Measurements from ENCODE around the gene ANKRD53.
"Not testable (repeated sequence)": the region's sequence is repeated elsewhere in the genome, so short reads cannot be mapped to it uniquely, and the experiment has no call there.

The ANKRD53 gene

DNA sequence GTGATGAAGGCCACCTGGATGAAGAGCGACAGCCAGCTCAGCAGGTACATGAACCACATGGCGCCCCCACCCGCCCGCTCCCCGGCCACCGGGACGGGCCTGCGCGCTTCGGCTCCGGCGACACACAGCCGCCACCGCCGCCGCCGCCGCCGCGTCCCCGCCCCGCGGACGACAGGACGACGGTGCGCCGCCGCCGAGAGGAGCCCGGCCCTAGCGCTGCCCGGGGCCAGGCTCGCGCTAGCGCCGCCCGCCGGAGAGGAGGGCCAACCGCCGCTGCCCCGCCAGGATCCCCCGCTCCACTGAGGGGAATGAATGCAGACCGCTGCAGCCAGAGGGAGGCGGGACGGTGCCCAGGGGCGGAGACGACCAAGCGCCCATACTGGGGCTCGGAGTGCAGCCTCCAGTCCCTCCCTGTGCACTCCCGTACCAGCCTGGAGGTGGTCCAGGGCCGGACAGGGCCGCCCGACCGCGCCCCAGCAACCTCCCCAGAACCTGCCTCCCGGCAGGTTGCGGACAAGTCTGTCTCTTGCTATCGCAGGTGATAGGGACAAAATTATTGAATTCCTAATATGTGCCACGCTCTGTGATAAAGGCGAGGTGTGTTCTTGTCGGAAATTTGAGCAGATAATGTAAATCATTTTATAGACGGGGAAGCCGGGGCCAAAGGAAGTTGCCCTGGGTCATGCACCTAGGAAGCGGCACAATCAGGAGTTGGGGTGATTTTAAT lies 16.4 kb downstream of the ANKRD53 start, which contains the start of gene TEX261:
Gene TEX261 (minus strand): TSS at position 175 of the 727 bp plus-strand sequence. CDS start 116 bp downstream, at position 59.
- Histone ChIP-seq H3K4me1 (ENCODE audit: low read length) (peaks cover 19% of the 10 kb centered on the region), H4K20me1 (ENCODE audit: insufficient read depth, low read length) (peaks cover 9% of the 10 kb centered on the region; the same call in 1 of the 2 replicates), H3K9me3 (ENCODE audit: insufficient read depth, low read length) (no peaks in the 10 kb centered on the region), H3K4me2 (ENCODE audit: low read length) (peak within 1 kb of the TSS; percentile 99), H3K27me3 (ENCODE audit: low read depth, low read length) (no peaks in the 10 kb centered on the region), H3K79me2 (ENCODE audit: low read length) (peaks cover 20% of the 10 kb centered on the region), H2AFZ (ENCODE audit: low read depth, low read length) (peak within 1 kb of the TSS; percentile 92), H3K9ac (ENCODE audit: low read length) (peak within 1 kb of the TSS; percentile 84), H3K4me3 (ENCODE audit: low read length) (peak within 1 kb of the TSS; percentile 92), H3K27ac (ENCODE audit: low read length) (peak within 1 kb of the TSS; percentile 8; the same call in 1 of the 2 replicates), H3K36me3 (replicated peaks; ENCODE audit: low read depth, low read length) (peaks cover 4% of the 10 kb centered on the region)
- no peak for TF ChIP-seq EZH2phosphoT487 (IDR thresholded peaks at IDR 0.05; ENCODE audit: low read depth)
- TF ChIP-seq, protein P1, sequence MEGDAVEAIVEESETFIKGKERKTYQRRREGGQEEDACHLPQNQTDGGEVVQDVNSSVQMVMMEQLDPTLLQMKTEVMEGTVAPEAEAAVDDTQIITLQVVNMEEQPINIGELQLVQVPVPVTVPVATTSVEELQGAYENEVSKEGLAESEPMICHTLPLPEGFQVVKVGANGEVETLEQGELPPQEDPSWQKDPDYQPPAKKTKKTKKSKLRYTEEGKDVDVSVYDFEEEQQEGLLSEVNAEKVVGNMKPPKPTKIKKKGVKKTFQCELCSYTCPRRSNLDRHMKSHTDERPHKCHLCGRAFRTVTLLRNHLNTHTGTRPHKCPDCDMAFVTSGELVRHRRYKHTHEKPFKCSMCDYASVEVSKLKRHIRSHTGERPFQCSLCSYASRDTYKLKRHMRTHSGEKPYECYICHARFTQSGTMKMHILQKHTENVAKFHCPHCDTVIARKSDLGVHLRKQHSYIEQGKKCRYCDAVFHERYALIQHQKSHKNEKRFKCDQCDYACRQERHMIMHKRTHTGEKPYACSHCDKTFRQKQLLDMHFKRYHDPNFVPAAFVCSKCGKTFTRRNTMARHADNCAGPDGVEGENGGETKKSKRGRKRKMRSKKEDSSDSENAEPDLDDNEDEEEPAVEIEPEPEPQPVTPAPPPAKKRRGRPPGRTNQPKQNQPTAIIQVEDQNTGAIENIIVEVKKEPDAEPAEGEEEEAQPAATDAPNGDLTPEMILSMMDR (IDR thresholded peaks at IDR 0.05; ENCODE audit: low read depth, low read length) = peak; percentile 54

DNA sequence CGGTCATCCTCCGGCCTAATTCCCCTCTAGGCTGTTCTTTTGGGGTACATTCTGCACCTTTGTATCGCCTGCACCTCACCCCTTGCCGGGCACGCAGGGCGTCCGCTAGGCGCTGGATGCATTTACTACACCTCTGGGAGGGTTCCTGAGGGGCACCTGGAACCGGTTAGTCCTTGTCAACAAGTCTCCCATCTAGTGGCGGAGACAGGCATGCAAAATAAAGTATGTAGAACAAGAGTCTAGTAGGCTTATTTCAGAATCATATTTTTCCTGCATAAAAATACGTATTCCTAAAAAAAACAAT lies 16.9 kb downstream of the ANKRD53 start:
- Histone ChIP-seq H3K4me2 (ENCODE audit: low read length) (peak overlapping the region; percentile 72), H3K9ac (ENCODE audit: low read length) (peak overlapping the region; percentile 68), H3K4me3 (ENCODE audit: low read length) (peak overlapping the region; percentile 83), H3K27ac (ENCODE audit: low read length) (peak overlapping the region; percentile 8; the same call in 1 of the 2 replicates), H3K79me2 (ENCODE audit: low read length) (peaks cover 20% of the 10 kb centered on the region), H4K20me1 (ENCODE audit: insufficient read depth, low read length) (peaks cover 9% of the 10 kb centered on the region; the same call in 1 of the 2 replicates), H2AFZ (ENCODE audit: low read depth, low read length) (peak overlapping the region; percentile 92), H3K4me1 (ENCODE audit: low read length) (peaks cover 20% of the 10 kb centered on the region), H3K9me3 (ENCODE audit: insufficient read depth, low read length) (no peaks in the 10 kb centered on the region), H3K27me3 (ENCODE audit: low read depth, low read length) (no peaks in the 10 kb centered on the region), H3K36me3 (replicated peaks; ENCODE audit: low read depth, low read length) (peaks cover 4% of the 10 kb centered on the region)
- TF ChIP-seq EZH2phosphoT487 (IDR thresholded peaks at IDR 0.05; ENCODE audit: low read depth) = no peak
- TF ChIP-seq, protein P1 (IDR thresholded peaks at IDR 0.05; ENCODE audit: low read depth, low read length) = peak; percentile 44

DNA sequence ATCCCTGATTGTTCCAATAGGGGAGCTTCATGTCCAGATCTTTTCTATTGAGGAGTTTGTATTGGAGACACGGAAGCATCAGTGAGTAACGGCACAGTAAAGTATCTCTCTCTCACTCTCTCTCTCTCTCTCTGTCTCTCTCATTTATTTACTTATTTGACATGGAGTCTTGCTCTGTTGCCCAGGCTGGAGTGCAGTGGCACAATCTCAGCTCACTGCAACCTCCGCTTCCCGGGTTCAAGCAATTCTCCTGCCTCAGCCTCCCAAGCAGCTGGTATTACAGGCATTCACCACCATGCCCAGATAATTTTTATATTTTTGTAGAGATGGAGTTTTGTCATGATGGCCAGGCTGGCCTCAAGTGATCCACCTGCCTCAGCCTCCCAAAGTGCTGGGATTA lies 20.5 kb downstream of the ANKRD53 start:
- H3K79me2 ChIP-seq (ENCODE audit: low read length); H3K27me3 ChIP-seq (ENCODE audit: low read depth, low read length); H2AFZ ChIP-seq (ENCODE audit: low read depth, low read length); H3K9ac ChIP-seq (ENCODE audit: low read length); H3K9me3 ChIP-seq (ENCODE audit: insufficient read depth, low read length); H3K4me2 ChIP-seq (ENCODE audit: low read length); H4K20me1 ChIP-seq (ENCODE audit: insufficient read depth, low read length); H3K36me3 ChIP-seq (replicated peaks; ENCODE audit: low read depth, low read length); H3K4me3 ChIP-seq (ENCODE audit: low read length); H3K27ac ChIP-seq (ENCODE audit: low read length): not testable (repeated sequence)
- peaks cover 17% of the 10 kb centered on the region for H3K4me1 ChIP-seq (ENCODE audit: low read length)

DNA sequence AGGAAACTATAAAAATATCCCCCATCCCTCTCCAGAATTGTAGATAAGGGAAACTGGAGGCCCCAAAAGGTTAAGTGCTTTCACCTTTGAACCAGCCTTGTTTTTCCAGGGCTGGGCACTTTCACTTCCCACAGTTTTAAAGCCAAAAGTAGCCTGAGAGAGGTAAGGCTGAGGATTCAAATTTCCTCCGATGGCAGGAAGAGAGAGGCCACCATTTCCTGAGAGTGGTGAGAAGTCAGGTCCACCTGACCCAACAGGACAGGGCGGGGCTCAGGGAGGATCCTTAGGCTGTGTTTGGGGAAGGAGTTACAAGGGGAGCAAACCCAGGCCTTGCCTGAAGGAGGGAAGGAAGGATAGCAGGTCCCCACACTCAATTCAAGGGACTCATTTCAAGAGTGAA lies 20.9 kb downstream of the ANKRD53 start:
- no peak overlapping the region for H3K4me2 ChIP-seq (ENCODE audit: low read length)
- H3K4me1 ChIP-seq (ENCODE audit: low read length) = peaks cover 17% of the 10 kb centered on the region
- H3K9ac ChIP-seq (ENCODE audit: low read length) = no peak overlapping the region
- H3K27me3 ChIP-seq (ENCODE audit: low read depth, low read length) = no peaks in the 10 kb centered on the region
- no peaks in the 10 kb centered on the region for H4K20me1 ChIP-seq (ENCODE audit: insufficient read depth, low read length)
- peaks cover 2% of the 10 kb centered on the region for H3K79me2 ChIP-seq (ENCODE audit: low read length)
- H3K4me3 ChIP-seq (ENCODE audit: low read length) = no peak overlapping the region
- no peaks in the 10 kb centered on the region for H3K9me3 ChIP-seq (ENCODE audit: insufficient read depth, low read length)
- H3K27ac ChIP-seq (ENCODE audit: low read length) = no peak overlapping the region
- no peak overlapping the region for H2AFZ ChIP-seq (ENCODE audit: low read depth, low read length)
- TF ChIP-seq, protein P1 (IDR thresholded peaks at IDR 0.05; ENCODE audit: low read depth, low read length) = no peak
- TF ChIP-seq EZH2phosphoT487 (IDR thresholded peaks at IDR 0.05; ENCODE audit: low read depth) = no peak
- H3K36me3 ChIP-seq (replicated peaks; ENCODE audit: low read depth, low read length) = no peaks in the 10 kb centered on the region

DNA sequence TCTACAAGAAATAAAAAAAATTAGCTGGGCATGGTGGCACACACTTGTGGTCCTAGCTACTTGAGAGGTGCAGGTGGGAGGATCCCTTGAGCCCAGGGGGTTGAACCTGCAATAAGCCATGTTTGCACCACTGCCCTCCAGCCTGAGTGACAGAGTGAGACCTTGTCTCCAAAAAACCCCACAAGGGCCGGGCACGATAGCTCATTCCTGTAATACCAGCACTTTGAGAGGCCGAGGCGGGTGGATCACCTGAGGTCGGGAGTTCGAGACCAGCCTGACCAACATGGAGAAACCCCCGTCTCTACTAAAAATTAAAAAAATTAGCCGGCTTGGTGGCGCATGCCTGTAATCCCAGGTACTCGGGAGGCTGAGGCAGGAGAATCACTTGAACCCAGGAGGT lies 21.5 kb downstream of the ANKRD53 start:
- H3K27me3 ChIP-seq (ENCODE audit: low read depth, low read length); H2AFZ ChIP-seq (ENCODE audit: low read depth, low read length); H3K27ac ChIP-seq (ENCODE audit: low read length); H3K36me3 ChIP-seq (replicated peaks; ENCODE audit: low read depth, low read length); H3K9me3 ChIP-seq (ENCODE audit: insufficient read depth, low read length); H3K4me3 ChIP-seq (ENCODE audit: low read length); H4K20me1 ChIP-seq (ENCODE audit: insufficient read depth, low read length); H3K9ac ChIP-seq (ENCODE audit: low read length); H3K4me2 ChIP-seq (ENCODE audit: low read length); H3K79me2 ChIP-seq (ENCODE audit: low read length): not testable (repeated sequence)
- peaks cover 17% of the 10 kb centered on the region for H3K4me1 ChIP-seq (ENCODE audit: low read length)
